ENCODE data around the gene LRP5. TPM values are rescaled to one million over a fixed set of nuclear protein-coding genes. Genes with fewer than 3 reads are reported as not detected.

Gene LRP5
- total RNA-seq, 1 donor from 2014 or later, result 54.7 TPM

- H3K27ac ChIP-seq (replicated peaks), result no peak overlapping the region
- peaks cover 49% of the 10 kb centered on the region for H3K4me1 ChIP-seq
- no peak overlapping the region for H3K4me3 ChIP-seq
- DNase-seq, result no peak
- H3K36me3 ChIP-seq, result peaks cover 55% of the 10 kb centered on the region
- TF ChIP-seq, protein P1, sequence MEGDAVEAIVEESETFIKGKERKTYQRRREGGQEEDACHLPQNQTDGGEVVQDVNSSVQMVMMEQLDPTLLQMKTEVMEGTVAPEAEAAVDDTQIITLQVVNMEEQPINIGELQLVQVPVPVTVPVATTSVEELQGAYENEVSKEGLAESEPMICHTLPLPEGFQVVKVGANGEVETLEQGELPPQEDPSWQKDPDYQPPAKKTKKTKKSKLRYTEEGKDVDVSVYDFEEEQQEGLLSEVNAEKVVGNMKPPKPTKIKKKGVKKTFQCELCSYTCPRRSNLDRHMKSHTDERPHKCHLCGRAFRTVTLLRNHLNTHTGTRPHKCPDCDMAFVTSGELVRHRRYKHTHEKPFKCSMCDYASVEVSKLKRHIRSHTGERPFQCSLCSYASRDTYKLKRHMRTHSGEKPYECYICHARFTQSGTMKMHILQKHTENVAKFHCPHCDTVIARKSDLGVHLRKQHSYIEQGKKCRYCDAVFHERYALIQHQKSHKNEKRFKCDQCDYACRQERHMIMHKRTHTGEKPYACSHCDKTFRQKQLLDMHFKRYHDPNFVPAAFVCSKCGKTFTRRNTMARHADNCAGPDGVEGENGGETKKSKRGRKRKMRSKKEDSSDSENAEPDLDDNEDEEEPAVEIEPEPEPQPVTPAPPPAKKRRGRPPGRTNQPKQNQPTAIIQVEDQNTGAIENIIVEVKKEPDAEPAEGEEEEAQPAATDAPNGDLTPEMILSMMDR (IDR thresholded peaks at IDR 0.05; ENCODE audit: borderline replicate concordance), result no peak
- H3K27me3 ChIP-seq (ENCODE audit: low read depth), result no peaks in the 10 kb centered on the region
- intact Hi-C loops (cut with micrococcal nuclease), result no loop called here
- H3K9me3 ChIP-seq (replicated peaks), result no peaks in the 10 kb centered on the region
These were observed 45.2 kb upstream of the LRP5 start for GRCh38 chr11:68266936-68267880.

DNA sequence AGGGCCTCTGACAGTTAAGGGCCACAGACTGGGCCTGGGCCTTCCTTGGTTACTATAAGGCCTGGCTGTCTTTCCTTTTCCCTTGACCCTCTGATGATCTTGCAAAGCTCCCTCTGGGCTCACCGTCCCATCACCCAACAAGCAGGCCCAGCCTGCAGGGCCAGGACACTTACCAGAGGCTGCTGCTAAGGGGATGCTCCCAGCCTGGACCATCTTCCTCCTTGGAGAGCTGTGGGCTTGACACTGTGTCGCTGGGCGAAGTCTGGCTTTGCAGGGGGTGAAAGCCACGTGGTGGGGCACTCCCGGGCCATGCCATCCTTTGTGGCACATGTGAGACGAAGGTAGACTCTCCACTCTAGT is 44.5 kb upstream of the LRP5 start:
- peaks cover 56% of the 10 kb centered on the region for H3K4me1 ChIP-seq
- TF ChIP-seq, protein P1 (IDR thresholded peaks at IDR 0.05; ENCODE audit: borderline replicate concordance), result no peak
- intact Hi-C loops (cut with micrococcal nuclease), result no loop called here
- peaks cover 48% of the 10 kb centered on the region for H3K36me3 ChIP-seq
- H3K27ac ChIP-seq (replicated peaks), result no peak overlapping the region
- H3K9me3 ChIP-seq (replicated peaks), result no peaks in the 10 kb centered on the region
- no peaks in the 10 kb centered on the region for H3K27me3 ChIP-seq (ENCODE audit: low read depth)
- DNase-seq, result no peak
- H3K4me3 ChIP-seq, result no peak overlapping the region

DNA sequence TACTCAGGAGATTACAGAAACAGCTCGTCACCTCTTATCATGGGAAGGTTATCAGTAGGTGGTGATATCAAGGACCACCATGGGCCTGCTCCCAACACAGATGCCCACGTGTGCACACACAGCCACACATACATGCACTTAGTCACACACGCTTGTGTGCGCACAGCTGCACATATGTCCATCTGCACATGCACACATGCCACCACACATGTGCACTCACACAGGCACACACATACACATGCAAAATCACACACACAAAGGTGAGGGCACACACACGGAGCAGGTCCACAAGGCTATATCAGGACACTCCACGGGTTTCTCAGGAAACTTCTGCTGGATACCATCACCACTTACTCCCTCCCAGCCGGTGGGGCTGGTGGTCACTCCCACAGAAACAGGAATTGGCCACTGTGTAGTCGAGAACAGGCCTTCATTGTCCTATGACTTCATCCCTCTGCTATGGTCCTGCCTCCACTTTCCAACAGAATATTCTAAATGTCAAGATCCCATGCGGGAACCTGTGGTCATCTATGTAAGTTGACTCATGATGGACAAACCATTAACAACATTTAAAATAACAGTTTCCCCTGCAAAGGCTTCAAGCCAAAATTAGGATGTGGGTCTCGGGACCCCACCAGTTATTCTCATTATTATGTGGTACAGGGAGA is 42.8 kb upstream of the LRP5 start:
- DNase-seq, result no peak
- Histone ChIP-seq H3K27ac (replicated peaks) (peak overlapping the region; percentile 98), H3K9me3 (replicated peaks) (no peaks in the 10 kb centered on the region), H3K36me3 (peaks cover 35% of the 10 kb centered on the region), H3K27me3 (ENCODE audit: low read depth) (no peaks in the 10 kb centered on the region), H3K4me1 (peaks cover 58% of the 10 kb centered on the region), H3K4me3 (peak overlapping the region; percentile 91)
- intact Hi-C loops (cut with micrococcal nuclease), result no loop called here
- TF ChIP-seq, protein P1 (IDR thresholded peaks at IDR 0.05; ENCODE audit: borderline replicate concordance), result no peak

DNA sequence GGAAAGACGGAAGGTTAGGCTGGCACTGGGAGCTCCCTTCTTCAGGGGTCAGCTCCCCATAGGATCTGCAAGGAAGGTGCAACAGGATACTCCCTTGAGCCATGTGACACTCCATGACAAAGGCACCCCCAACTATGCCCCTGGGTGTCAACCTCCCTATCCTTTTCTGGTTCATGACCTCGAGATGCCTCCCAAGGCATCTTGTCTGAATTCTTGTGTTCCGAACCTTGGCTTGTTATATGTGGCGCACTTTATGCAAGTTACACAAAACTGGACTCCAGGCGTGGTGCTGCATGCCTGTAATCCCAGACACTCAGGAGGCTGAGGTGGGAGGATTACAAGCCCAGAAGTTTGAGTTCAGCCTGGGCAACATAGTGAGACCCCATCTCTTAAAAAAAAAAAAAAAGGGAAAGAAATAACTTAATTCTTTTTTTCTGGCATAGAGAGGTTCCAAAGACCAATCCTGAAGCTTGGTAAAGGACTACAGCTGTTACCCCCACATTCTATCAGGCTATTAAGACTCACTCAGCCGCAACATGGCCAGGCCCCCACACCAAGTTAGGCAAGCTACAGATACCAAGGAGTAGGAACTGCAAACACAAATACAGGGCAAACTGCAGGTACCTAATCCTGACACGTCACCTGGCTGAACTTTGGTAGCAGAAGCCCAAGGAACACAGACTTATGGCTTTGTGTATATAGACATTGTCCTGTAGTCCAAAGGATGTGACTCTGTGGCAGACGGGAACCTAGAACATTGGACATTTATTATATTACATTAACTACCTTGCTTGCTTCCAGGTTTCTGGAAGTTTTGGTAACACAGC is 42.0 kb upstream of the LRP5 start:
- Histone ChIP-seq H3K9me3 (replicated peaks) (no peaks in the 10 kb centered on the region), H3K4me1 (peaks cover 54% of the 10 kb centered on the region), H3K36me3 (peaks cover 26% of the 10 kb centered on the region), H3K27me3 (ENCODE audit: low read depth) (no peaks in the 10 kb centered on the region), H3K27ac (replicated peaks) (peak overlapping the region; percentile 98), H3K4me3 (peak overlapping the region; percentile 91)
- TF ChIP-seq, protein P1 (IDR thresholded peaks at IDR 0.05; ENCODE audit: borderline replicate concordance), result no peak
- DNase-seq, result no peak
- intact Hi-C loops (cut with micrococcal nuclease), result no loop called here

Data from left ventricle myocardium inferior (tissue), 1 donor.